ENCODE data around the gene SLK.

SLK gene

GRCh38 chr10:103942866-103943265, 24.1 kb upstream of the SLK start:
- no peak for DNase-seq

DNA sequence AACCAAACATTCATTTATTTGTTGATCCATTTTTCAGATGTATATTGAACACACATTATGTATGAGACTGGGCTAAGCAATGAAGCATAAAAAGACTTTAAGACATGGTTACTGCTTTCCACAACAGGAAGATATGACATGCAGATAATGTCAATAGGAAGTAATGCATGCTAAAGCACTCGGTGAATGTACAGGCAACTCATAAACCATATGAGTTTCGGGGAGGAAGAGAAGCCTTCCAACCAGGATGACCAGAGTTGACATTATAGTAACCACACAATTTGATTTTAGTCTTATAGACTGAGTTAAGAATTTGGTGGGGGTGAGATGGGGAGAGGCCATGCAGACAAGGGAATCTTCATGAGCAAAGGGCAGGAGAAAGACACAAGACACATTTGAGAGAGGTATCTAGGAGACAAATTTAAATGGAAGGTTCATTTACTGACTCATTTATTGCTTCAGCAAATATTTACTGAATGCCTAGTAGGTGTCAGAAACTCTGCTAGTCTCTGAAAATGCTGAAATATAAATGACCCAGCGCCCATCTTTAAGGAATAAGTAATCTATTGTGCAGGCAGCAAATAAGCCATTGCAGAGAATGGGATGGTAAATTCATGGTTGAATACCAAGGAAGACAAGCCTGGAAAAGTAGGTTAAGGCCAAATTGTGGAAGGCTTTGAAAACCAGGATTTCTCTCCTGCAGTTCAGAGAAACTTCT, 19.0 kb upstream of the SLK start:
- no peak for DNase-seq

DNA sequence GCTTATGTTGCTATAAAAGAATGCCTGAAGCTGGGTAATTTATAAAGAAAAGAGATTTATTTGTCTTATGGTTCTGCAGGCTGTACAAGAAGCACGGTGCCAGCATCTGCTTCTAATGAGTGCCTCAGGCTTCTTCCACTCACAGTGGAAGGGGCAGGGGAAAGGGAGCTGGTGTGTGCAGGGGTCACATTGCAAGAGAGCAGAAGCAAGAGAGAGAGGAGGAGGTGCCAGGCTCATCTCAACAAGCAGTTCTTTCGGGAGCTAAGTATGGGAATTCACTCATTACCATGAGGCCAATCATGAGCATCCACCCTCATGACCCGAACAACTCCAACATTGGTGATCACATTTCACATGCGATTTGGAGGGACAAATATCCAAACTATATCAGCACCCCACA, 17.2 kb upstream of the SLK start:
- DNase-seq = no peak

GRCh38 chr10:103951183-103951582, 15.8 kb upstream of the SLK start:
- no peak for DNase-seq

DNA sequence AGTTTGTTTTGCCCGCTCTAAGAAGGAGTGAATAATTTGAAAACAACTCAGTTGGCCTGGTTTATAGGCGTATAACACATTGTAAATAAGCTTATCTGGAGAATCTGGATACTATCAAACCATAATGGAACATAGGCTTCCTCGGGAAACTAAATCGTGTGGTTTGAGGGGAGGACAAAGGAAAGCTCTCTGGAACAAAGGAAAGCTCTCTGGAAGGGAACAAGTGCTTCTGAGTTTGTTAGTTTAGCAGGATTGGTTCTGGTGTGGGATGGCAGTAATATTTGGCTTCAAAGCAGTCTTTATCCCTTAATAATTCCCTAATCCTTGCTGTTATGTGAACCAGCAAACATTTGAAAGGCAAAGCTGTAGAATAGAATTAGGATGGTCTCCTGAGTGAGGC, 15.0 kb upstream of the SLK start:
- no peak for DNase-seq

- no peak for DNase-seq
These were observed 12.4 kb upstream of the SLK start for GRCh38 chr10:103954543-103954942.

DNA sequence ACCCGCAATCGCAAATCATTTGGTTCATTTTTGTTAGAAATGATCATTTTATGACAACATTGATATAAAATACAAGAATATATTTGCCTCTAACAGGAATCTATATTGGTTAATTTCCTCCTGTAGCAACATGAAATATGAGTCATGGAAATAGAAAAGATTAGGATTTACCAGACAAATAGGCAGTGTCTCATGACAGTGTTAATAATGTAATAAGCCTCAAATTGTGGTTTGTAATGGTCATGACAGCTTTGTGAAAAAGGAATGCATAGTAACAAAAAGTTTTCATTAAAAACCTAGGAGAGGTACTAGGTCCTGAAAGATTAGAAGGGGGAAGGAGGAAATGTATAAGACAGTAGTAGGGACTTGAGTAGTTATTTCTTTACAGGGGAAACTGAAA, 7.9 kb upstream of the SLK start:
- DNase-seq = no peak

DNA sequence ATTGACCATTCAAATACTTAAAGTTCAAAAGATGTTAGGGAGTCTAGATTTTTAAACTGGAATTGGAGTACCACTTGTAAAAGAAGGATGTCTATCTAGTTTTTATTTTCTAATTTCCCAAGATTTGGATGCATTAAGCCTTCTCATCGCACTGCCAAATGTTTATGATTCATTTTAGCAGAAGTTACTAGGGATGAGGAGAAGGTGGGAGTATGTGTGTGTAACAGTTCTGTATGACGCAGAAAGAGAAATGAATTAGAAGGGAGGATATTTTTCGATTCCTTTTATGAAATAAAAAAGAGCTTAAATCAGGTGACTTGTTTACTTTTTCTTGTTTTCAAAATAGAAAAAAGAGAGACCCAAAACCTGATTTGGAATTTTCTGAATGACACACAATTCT, 6.8 kb upstream of the SLK start:
- DNase-seq = no peak

GRCh38 chr10:103967448-103968071, 620 bp downstream of the SLK start:
- peak; percentile 17 for DNase-seq

- no peak for DNase-seq
These were observed 1.8 kb downstream of the SLK start for GRCh38 chr10:103968441-103969391.

DNA sequence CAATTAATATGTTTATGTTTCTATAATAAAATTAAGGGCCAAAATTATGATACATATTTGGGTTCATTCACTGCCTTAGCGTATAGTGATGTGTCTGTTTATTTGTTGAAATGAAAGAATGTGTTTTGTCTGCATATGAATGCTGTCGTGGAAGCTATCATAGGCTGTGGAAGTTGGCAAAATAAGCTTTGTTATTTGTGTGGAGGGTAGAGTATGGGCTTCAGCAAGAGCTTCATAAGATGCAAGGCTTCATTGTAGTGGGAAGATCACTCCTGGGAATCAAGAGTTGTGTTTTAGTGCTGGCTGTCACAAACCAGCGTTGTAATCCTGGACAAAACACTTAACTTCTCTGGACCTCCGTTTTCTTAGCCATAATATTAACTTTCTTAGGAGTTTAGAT, 2.5 kb downstream of the SLK start:
- DNase-seq = no peak

- DNase-seq = no peak
These were observed 3.1 kb downstream of the SLK start for GRCh38 chr10:103969857-103970627.

DNA sequence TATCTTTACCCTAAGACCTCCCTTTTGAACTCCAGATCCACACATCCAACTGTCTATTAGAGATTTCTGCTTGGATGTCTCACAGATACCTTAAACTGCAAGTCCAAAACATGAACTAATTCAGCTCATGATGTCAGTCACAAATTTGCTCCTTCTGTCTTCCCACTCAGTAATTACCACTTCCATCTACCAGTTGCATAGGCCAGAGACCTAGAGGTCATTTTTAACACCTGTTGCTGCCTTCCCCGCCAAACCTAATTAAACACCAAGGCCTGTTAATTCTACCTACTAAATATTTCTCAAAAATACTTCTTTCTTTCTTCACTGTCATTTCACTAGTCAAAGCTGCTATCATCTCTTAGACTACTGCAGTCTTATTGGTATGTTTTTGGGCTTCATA, 8.2 kb downstream of the SLK start:
- DNase-seq = no peak

DNA sequence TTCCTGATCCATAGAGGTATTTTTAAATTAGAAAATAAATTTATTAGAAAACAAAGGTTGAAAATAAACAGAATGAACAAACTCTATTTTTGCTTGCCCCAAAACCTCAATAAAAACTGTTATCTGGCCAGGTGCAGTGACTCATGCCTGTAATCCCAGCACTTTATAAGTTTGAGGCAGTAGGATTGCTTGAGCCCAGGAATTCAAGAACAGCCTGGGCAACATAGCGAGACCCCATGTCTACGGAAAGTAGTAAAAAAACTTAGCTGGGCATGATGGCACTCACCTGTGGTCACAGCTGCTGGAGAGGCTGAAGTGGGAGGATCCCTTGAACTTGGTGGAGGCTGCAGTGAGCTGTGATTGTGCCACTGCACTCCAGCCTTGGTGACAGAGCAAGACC, 10.3 kb downstream of the SLK start:
- DNase-seq = no peak

GRCh38 chr10:103979530-103979929, 12.6 kb downstream of the SLK start:
- DNase-seq = no peak

GRCh38 chr10:103980288-103980906, 13.5 kb downstream of the SLK start:
- no peak for DNase-seq

GRCh38 chr10:103982639-103983038, 15.7 kb downstream of the SLK start:
- no peak for DNase-seq

DNA sequence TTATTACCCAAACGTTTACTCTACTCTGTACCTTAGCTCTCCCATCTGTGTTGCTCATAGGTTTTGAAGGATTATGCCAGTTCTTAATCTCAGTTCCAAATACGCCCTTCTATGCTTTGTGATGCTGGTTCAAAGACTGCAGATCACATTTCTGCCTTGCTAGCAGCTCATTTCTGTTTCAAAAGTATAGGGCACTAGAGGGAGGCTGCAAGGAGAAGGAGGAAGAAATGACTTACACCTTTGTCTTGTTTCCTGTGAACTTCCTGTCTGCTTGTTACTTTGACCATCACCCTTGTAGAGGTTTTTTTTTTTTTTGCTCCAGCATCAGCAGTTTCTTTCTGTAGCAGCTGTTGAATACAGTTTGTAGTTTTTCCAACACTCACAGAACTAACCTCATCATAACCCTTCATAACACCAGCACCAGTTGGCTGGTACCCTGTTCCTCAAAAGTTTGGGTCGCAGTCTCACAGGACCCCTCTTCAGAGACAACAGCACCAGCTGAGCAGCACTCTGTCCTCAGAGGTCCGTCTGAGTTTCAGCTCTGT, 16.5 kb downstream of the SLK start:
- peak; percentile 49 for DNase-seq

DNA sequence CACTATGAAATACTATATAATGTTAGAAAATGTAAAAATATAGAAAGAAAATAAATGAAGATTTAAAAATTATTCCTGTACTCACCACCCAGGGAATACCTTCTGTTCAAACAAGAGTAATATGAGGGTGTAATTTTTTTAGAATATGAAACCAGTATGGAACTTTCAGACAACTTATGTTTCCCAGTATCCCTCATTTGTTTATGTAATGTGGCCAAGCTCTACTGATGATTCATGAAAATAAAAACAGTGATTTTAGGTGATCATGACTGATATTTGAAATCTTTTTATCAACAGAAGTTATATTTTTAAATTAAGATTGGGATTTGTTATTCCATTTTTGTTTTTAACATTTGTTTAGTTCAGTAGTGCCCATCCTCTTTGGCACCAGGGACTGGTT, 18.8 kb downstream of the SLK start:
- no peak for DNase-seq

- peak; percentile 37 for DNase-seq
These were observed 19.4 kb downstream of the SLK start for GRCh38 chr10:103986360-103986759.

GRCh38 chr10:103990121-103990520, 23.2 kb downstream of the SLK start:
- no peak for DNase-seq

DNA sequence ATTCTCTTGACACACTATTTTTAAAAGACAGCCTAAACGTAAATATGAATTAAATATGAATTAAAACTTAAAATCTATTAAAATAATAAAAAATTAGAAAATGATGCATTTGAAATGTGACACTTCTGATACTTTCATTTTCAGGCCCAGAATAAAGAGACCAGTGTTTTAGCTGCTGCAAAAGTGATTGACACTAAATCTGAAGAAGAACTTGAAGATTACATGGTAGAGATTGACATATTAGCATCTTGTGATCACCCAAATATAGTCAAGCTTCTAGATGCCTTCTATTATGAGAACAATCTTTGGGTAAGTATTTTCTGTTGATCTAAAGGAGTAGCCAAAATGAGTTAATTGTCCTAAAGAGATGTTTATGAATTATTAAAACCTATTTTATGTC, 23.6 kb downstream of the SLK start:
- DNase-seq = no peak

All from CD4-positive, alpha-beta T cell treated with Interleukin-21 for 1 hour (primary cell).